HepG2 (cell line): Measurements from ENCODE around the gene LRRC8E. TPM values are rescaled to one million over a fixed set of nuclear protein-coding genes. Genes with fewer than 3 reads are reported as not detected.

Experiments used
- DMAP1 ChIP-seq: IDR thresholded peaks from 2 replicates; pipeline ENCODE4 v1.6.1; 2016
- ETV6 ChIP-seq: sonication (generic); formaldehyde crosslinking; conservative IDR thresholded peaks from 2 replicates; pipeline ENCODE4 v1.4.0; 2020; ENCODE audit warnings: missing genetic modification reagents
- FOXO1 ChIP-seq: sonication (generic); formaldehyde crosslinking; IDR thresholded peaks from 2 replicates; pipeline ENCODE4 v1.4.0; 2020; ENCODE audit warnings: missing genetic modification reagents
- NFATC3 ChIP-seq: sonication (generic); formaldehyde crosslinking; IDR thresholded peaks from 2 replicates; pipeline ENCODE4 v1.5.1; 2020; ENCODE audit warnings: mild to moderate bottlenecking, missing genetic modification reagents
- PAF1 ChIP-seq: IDR thresholded peaks from 2 replicates; pipeline ENCODE4 v1.6.1; 2016; ENCODE audit warnings: missing genetic modification reagents, missing compliant biosample characterization
- RCOR2 ChIP-seq: IDR thresholded peaks from 2 replicates; pipeline ENCODE4 v1.6.1; 2016; ENCODE audit warnings: missing biosample characterization, missing genetic modification reagents
- ZFP36L1 ChIP-seq: sonication (generic); formaldehyde crosslinking; IDR thresholded peaks from 2 replicates; pipeline ENCODE4 v1.8.0; 2022; ENCODE audit warnings: mild to moderate bottlenecking, missing genetic modification reagents, moderate library complexity
- ZNF775 ChIP-seq: sonication (generic); formaldehyde crosslinking; IDR thresholded peaks from 2 replicates; pipeline ENCODE4 v1.4.0; 2020; ENCODE audit warnings: missing genetic modification reagents, mild to moderate bottlenecking, moderate library complexity, borderline replicate concordance
- polyA plus RNA-seq, 8 experiments: library from polyadenylated mRNA; depleted of rRNA in 3 of 8; stranded (reverse) in 7 of 8; unstranded in 1 of 8; fragments of >200 nt; fragmentation: Illumina TruSeq in 4 of 8; extraction: Trizol in 4 of 8; gene quantifications; 2 replicates each; pipeline versions ENCODE4 v1.2.1 to v1.2.3, GENCODE V29; 2011 to 2016; ENCODE audit warnings: low read depth in 4 of 8, missing spikeins in 1 of 8, mixed read lengths in 1 of 8; ENCODE audit not compliant: insufficient read depth in 1 of 8
- total RNA-seq, 5 experiments: library from RNA; depleted of rRNA; stranded (reverse); fragments of >200 nt; fragmentation: Illumina TruSeq; extraction: Trizol; gene quantifications; 2 replicates each; pipeline ENCODE4 v1.2.3, GENCODE V29; 2016; ENCODE audit warnings: low read depth in 1 of 5
- TF ChIP-seq, protein P1 (sequence below): sonication (generic); formaldehyde crosslinking; IDR thresholded peaks from 2 replicates; pipeline ENCODE4; 2020; ENCODE audit warnings: missing genetic modification reagents, mild to moderate bottlenecking, borderline replicate concordance
- TF ChIP-seq, protein P2 (sequence below): sonication (generic); formaldehyde crosslinking; IDR thresholded peaks from 2 replicates; pipeline ENCODE4 v1.4.0; 2020; ENCODE audit warnings: mild to moderate bottlenecking, missing genetic modification reagents
- TF ChIP-seq, protein P3 (sequence below): sonication (generic); formaldehyde crosslinking; IDR thresholded peaks from 2 replicates; pipeline ENCODE4 v1.4.0; 2020; ENCODE audit warnings: missing genetic modification reagents
- TF ChIP-seq, protein P4 (sequence below): sonication (generic); formaldehyde crosslinking; IDR thresholded peaks from 2 replicates; pipeline ENCODE4 v1.5.1; 2020; ENCODE audit warnings: mild to moderate bottlenecking, missing genetic modification reagents, borderline replicate concordance
- TF ChIP-seq, protein P5 (sequence below), 2 experiments: sonication (generic) in 1 of 2; formaldehyde crosslinking in 1 of 2; IDR thresholded peaks; 2 replicates each; pipeline versions ENCODE4 v1.4.0 to v1.6.1; 2018 to 2020; ENCODE audit warnings: missing genetic modification reagents in 2 of 2, borderline replicate concordance in 1 of 2, low read depth in 1 of 2, mild to moderate bottlenecking in 1 of 2, missing biosample characterization in 1 of 2

LRRC8E gene
- total and polyA plus RNA-seq, 2 of the 13 experiments (the other 11 are each of a cell fraction or from before 2014, with no cell fraction given): 8.0 to 10.3 TPM

DNA sequence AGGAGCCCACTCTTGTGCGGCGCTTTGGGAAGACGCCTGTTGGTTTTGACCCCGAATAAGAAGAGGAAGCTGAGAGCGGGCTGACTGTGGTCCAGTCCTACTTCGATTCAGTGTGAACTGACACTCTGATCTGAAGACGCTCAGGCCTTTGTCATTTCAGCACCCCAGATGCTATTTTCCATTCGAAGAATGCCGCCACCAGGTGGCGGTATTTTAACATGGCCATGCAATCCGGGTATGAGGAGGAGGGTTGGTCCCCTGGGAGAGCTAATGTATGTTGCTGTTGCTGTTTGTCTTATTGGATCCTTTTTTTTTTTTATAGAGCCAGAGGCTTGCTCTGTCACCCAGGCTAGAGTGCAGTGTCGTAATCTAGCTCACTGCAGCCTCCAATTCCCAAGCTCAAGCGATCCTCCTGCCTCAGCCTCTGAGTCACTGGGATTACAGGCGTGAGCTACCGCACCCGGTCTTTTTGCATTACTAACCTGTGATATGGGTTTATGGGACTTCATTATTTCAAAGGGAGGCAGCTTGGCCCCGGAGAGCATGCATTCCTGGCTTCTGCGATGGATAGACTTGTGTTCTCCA is 56.0 kb downstream of the LRRC8E start (continued):
- TF ChIP-seq, protein P1, sequence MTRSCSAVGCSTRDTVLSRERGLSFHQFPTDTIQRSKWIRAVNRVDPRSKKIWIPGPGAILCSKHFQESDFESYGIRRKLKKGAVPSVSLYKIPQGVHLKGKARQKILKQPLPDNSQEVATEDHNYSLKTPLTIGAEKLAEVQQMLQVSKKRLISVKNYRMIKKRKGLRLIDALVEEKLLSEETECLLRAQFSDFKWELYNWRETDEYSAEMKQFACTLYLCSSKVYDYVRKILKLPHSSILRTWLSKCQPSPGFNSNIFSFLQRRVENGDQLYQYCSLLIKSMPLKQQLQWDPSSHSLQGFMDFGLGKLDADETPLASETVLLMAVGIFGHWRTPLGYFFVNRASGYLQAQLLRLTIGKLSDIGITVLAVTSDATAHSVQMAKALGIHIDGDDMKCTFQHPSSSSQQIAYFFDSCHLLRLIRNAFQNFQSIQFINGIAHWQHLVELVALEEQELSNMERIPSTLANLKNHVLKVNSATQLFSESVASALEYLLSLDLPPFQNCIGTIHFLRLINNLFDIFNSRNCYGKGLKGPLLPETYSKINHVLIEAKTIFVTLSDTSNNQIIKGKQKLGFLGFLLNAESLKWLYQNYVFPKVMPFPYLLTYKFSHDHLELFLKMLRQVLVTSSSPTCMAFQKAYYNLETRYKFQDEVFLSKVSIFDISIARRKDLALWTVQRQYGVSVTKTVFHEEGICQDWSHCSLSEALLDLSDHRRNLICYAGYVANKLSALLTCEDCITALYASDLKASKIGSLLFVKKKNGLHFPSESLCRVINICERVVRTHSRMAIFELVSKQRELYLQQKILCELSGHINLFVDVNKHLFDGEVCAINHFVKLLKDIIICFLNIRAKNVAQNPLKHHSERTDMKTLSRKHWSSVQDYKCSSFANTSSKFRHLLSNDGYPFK (CRISPR knock-in tag): no peak
- TF ChIP-seq, protein P2, sequence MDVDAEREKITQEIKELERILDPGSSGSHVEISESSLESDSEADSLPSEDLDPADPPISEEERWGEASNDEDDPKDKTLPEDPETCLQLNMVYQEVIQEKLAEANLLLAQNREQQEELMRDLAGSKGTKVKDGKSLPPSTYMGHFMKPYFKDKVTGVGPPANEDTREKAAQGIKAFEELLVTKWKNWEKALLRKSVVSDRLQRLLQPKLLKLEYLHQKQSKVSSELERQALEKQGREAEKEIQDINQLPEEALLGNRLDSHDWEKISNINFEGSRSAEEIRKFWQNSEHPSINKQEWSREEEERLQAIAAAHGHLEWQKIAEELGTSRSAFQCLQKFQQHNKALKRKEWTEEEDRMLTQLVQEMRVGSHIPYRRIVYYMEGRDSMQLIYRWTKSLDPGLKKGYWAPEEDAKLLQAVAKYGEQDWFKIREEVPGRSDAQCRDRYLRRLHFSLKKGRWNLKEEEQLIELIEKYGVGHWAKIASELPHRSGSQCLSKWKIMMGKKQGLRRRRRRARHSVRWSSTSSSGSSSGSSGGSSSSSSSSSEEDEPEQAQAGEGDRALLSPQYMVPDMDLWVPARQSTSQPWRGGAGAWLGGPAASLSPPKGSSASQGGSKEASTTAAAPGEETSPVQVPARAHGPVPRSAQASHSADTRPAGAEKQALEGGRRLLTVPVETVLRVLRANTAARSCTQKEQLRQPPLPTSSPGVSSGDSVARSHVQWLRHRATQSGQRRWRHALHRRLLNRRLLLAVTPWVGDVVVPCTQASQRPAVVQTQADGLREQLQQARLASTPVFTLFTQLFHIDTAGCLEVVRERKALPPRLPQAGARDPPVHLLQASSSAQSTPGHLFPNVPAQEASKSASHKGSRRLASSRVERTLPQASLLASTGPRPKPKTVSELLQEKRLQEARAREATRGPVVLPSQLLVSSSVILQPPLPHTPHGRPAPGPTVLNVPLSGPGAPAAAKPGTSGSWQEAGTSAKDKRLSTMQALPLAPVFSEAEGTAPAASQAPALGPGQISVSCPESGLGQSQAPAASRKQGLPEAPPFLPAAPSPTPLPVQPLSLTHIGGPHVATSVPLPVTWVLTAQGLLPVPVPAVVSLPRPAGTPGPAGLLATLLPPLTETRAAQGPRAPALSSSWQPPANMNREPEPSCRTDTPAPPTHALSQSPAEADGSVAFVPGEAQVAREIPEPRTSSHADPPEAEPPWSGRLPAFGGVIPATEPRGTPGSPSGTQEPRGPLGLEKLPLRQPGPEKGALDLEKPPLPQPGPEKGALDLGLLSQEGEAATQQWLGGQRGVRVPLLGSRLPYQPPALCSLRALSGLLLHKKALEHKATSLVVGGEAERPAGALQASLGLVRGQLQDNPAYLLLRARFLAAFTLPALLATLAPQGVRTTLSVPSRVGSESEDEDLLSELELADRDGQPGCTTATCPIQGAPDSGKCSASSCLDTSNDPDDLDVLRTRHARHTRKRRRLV (CRISPR knock-in tag): no peak
- TF ChIP-seq, protein P3, sequence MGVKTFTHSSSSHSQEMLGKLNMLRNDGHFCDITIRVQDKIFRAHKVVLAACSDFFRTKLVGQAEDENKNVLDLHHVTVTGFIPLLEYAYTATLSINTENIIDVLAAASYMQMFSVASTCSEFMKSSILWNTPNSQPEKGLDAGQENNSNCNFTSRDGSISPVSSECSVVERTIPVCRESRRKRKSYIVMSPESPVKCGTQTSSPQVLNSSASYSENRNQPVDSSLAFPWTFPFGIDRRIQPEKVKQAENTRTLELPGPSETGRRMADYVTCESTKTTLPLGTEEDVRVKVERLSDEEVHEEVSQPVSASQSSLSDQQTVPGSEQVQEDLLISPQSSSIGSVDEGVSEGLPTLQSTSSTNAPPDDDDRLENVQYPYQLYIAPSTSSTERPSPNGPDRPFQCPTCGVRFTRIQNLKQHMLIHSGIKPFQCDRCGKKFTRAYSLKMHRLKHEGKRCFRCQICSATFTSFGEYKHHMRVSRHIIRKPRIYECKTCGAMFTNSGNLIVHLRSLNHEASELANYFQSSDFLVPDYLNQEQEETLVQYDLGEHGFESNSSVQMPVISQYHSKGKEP (CRISPR knock-in tag): no peak
- no peak; the same call in 1 of the 2 replicates for TF ChIP-seq RCOR2
- no peak for TF ChIP-seq ZNF775 (CRISPR knock-in tag)
- no peak for TF ChIP-seq PAF1
- no peak for TF ChIP-seq ETV6 (CRISPR knock-in tag)
- TF ChIP-seq DMAP1: no peak
- TF ChIP-seq, protein P4, sequence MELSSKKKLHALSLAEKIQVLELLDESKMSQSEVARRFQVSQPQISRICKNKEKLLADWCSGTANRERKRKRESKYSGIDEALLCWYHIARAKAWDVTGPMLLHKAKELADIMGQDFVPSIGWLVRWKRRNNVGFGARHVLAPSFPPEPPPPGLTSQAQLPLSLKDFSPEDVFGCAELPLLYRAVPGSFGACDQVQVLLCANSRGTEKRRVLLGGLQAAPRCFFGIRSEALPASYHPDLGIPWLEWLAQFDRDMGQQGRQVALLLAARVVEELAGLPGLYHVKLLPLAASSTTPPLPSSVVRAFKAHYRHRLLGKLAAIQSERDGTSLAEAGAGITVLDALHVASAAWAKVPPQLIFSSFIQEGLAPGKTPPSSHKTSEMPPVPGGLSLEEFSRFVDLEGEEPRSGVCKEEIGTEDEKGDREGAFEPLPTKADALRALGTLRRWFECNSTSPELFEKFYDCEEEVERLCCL (CRISPR knock-in tag): no peak
- TF ChIP-seq ZFP36L1 (CRISPR knock-in tag): no peak
- TF ChIP-seq, protein P5, sequence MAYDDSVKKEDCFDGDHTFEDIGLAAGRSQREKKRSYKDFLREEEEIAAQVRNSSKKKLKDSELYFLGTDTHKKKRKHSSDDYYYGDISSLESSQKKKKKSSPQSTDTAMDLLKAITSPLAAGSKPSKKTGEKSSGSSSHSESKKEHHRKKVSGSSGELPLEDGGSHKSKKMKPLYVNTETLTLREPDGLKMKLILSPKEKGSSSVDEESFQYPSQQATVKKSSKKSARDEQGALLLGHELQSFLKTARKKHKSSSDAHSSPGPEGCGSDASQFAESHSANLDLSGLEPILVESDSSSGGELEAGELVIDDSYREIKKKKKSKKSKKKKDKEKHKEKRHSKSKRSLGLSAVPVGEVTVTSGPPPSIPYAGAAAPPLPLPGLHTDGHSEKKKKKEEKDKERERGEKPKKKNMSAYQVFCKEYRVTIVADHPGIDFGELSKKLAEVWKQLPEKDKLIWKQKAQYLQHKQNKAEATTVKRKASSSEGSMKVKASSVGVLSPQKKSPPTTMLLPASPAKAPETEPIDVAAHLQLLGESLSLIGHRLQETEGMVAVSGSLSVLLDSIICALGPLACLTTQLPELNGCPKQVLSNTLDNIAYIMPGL (CRISPR knock-in tag; IDR thresholded peaks at IDR 0.05; ENCODE audit: borderline replicate concordance in 1 of 2, low read depth in 1 of 2): peak in 1 of 2 experiments; percentile 43; a peak in 1 of 4 replicates
- TF ChIP-seq NFATC3 (CRISPR knock-in tag): no peak
- no peak for TF ChIP-seq FOXO1
